H9 (cell line): ENCODE data around the gene CFAP298. TPM values are rescaled to one million over a fixed set of nuclear protein-coding genes. Genes with fewer than 3 reads are reported as not detected.
A peak's percentile ranks its signal among the peaks of the same experiment; 100 is the strongest.

Experiments
- DNase-seq: peaks from one replicate; pipeline ENCODE4 v3.0.0-alpha.2; 2017
- H2AFZ ChIP-seq: one replicate; pipeline ENCODE4 v1.6.1; 2013; ENCODE audit warnings: mild to moderate bottlenecking, low read length, control low read depth, moderate library complexity
- H2AK5ac ChIP-seq: 2 replicates; pipeline ENCODE4 v1.6.1; 2013; ENCODE audit warnings: low read length, control low read depth, mixed read lengths; ENCODE audit not compliant: insufficient read length
- H2BK120ac ChIP-seq: one replicate; pipeline ENCODE4 v1.6.1; 2013; ENCODE audit warnings: low read depth, mild to moderate bottlenecking, low read length, control low read depth, inconsistent platforms; ENCODE audit not compliant: poor library complexity, severe bottlenecking
- H2BK12ac ChIP-seq: 2 replicates; pipeline ENCODE4 v1.6.1; 2013; ENCODE audit warnings: low read length, control low read depth, mixed read lengths, low read depth; ENCODE audit not compliant: insufficient read length
- H2BK15ac ChIP-seq: 2 replicates; pipeline ENCODE4 v1.6.1; 2013; ENCODE audit warnings: low read depth, low read length, control low read depth
- H2BK20ac ChIP-seq: one replicate; pipeline ENCODE4 v1.6.1; 2013; ENCODE audit warnings: low read depth, mild to moderate bottlenecking, low read length, control low read depth, inconsistent platforms; ENCODE audit not compliant: poor library complexity, severe bottlenecking
- H2BK5ac ChIP-seq: 2 replicates; pipeline ENCODE4 v1.6.1; 2013; ENCODE audit warnings: low read length, control low read depth, mixed read lengths; ENCODE audit not compliant: insufficient read length
- H3K14ac ChIP-seq: 2 replicates; pipeline ENCODE4 v1.6.1; 2013; ENCODE audit warnings: low read length, control low read depth; ENCODE audit not compliant: insufficient read depth
- H3K18ac ChIP-seq: 2 replicates; pipeline ENCODE4 v1.6.1; 2013; ENCODE audit warnings: low read depth, mild to moderate bottlenecking, mixed read lengths, low read length, control low read depth; ENCODE audit not compliant: insufficient read length
- H3K23ac ChIP-seq: 2 replicates; pipeline ENCODE4 v1.6.1; 2013; ENCODE audit warnings: low read length, control low read depth, mixed read lengths, low read depth; ENCODE audit not compliant: insufficient read length
- H3K23me2 ChIP-seq: 2 replicates; pipeline ENCODE4 v1.6.1; 2013; ENCODE audit warnings: low read depth, mild to moderate bottlenecking, mixed read lengths, low read length, control low read depth; ENCODE audit not compliant: insufficient read length, poor library complexity, severe bottlenecking
- H3K27ac ChIP-seq: 2 replicates; pipeline ENCODE4 v1.5.1; 2013; ENCODE audit warnings: low read length, control low read depth, mixed read lengths, low read depth; ENCODE audit not compliant: insufficient read length
- H3K27me3 ChIP-seq: 2 replicates; pipeline ENCODE4 v1.6.1; 2013; ENCODE audit warnings: low read length, control low read depth, inconsistent platforms; ENCODE audit not compliant: insufficient read depth
- H3K4ac ChIP-seq: 2 replicates; pipeline ENCODE4 v1.6.1; 2013; ENCODE audit warnings: low read depth, mild to moderate bottlenecking, control low read depth, inconsistent platforms, low read length, moderate library complexity
- H3K4me1 ChIP-seq: 2 replicates; pipeline ENCODE4 v1.6.1; 2013; ENCODE audit warnings: low read length, control low read depth, inconsistent platforms; ENCODE audit not compliant: insufficient read depth
- H3K4me2 ChIP-seq: 2 replicates; pipeline ENCODE4 v1.6.1; 2013; ENCODE audit warnings: low read length, control low read depth, mixed read lengths; ENCODE audit not compliant: insufficient read length, insufficient read depth
- H3K56ac ChIP-seq: 2 replicates; pipeline ENCODE4 v1.6.1; 2013; ENCODE audit warnings: low read depth, mild to moderate bottlenecking, mixed read lengths, low read length, control low read depth; ENCODE audit not compliant: insufficient read length
- H3K79me1 ChIP-seq: 2 replicates; pipeline ENCODE4 v1.6.1; 2013; ENCODE audit warnings: low read depth, mild to moderate bottlenecking, moderate library complexity, low read length, control low read depth, inconsistent platforms; ENCODE audit not compliant: insufficient read depth, poor library complexity, severe bottlenecking
- H3K79me2 ChIP-seq: 2 replicates; pipeline ENCODE4 v1.6.1; 2013; ENCODE audit warnings: low read length, control low read depth, inconsistent platforms; ENCODE audit not compliant: insufficient read depth
- H3K9ac ChIP-seq: 2 replicates; pipeline ENCODE4 v1.6.1; 2013; ENCODE audit warnings: low read length, control low read depth, mixed read lengths; ENCODE audit not compliant: insufficient read length; ENCODE audit errors: extremely low read depth
- H3K9me3 ChIP-seq: one replicate; pipeline ENCODE4 v1.6.1; 2013; ENCODE audit warnings: low read depth, low read length, inconsistent platforms; ENCODE audit not compliant: control insufficient read depth
- H3T11ph ChIP-seq: one replicate; pipeline ENCODE4 v1.6.1; 2013; ENCODE audit warnings: mild to moderate bottlenecking, low read length, control low read depth, inconsistent platforms
- H4K20me1 ChIP-seq: one replicate; pipeline ENCODE4 v1.6.1; 2013; ENCODE audit not compliant: control insufficient read depth, insufficient read length, insufficient read depth
- H4K5ac ChIP-seq: 2 replicates; pipeline ENCODE4 v1.6.1; 2013; ENCODE audit warnings: low read depth, mild to moderate bottlenecking, mixed read lengths, low read length, control low read depth; ENCODE audit not compliant: insufficient read length
- H4K8ac ChIP-seq: replicated peaks from 2 replicates; pipeline ENCODE4 v1.6.1; 2013; ENCODE audit warnings: low read length, control low read depth, mixed read lengths, low read depth; ENCODE audit not compliant: insufficient read length
- H4K91ac ChIP-seq: 2 replicates; pipeline ENCODE4 v1.6.1; 2013; ENCODE audit warnings: low read depth, mild to moderate bottlenecking, moderate library complexity, mixed read lengths, low read length, control low read depth; ENCODE audit not compliant: insufficient read length
- H3K27ac Mint-ChIP-seq, 3 experiments: 2 replicates in 2 of 3; 3 replicates in 1 of 3; pipeline ENCODE4 v1.8.0; 2020 to 2021; ENCODE audit warnings: mixed read lengths in 3 of 3, mild to moderate bottlenecking in 1 of 3, moderate library complexity in 1 of 3
- H3K27me3 Mint-ChIP-seq: 2 replicates; pipeline ENCODE4 v1.8.0; 2021; ENCODE audit warnings: low read depth, mild to moderate bottlenecking, moderate library complexity, mixed read lengths
- H3K36me3 Mint-ChIP-seq, 3 experiments: 2 replicates in 2 of 3; 3 replicates in 1 of 3; pipeline ENCODE4 v1.8.0; 2020 to 2021; ENCODE audit warnings: low read depth in 3 of 3, mixed read lengths in 3 of 3; ENCODE audit not compliant: insufficient read depth in 1 of 3
- H3K4me1 Mint-ChIP-seq, 2 experiments: 2 replicates each; pipeline ENCODE4 v1.8.0; 2020; ENCODE audit warnings: mixed read lengths in 2 of 2
- H3K4me3 Mint-ChIP-seq, 2 experiments: 2 replicates in 1 of 2; 3 replicates in 1 of 2; pipeline ENCODE4 v1.8.0; 2020 to 2021; ENCODE audit warnings: mild to moderate bottlenecking in 2 of 2, mixed read lengths in 2 of 2, moderate library complexity in 1 of 2
- H3K9me3 Mint-ChIP-seq, 2 experiments: 2 replicates in 1 of 2; 3 replicates in 1 of 2; pipeline ENCODE4 v1.8.0; 2020; ENCODE audit warnings: mild to moderate bottlenecking in 2 of 2, mixed read lengths in 2 of 2, moderate library complexity in 1 of 2
- CTCF ChIP-seq: fragments of 200-600 bp; sonication (generic); conservative IDR thresholded peaks from 3 replicates; pipeline ENCODE4 v1.8.0; 2021; ENCODE audit warnings: antibody characterized with exemption, mild to moderate bottlenecking
- WGBS: extraction: QIAGEN DNeasy Blood & Tissue Kit; methylation state at CpG from one replicate; pipeline ENCODE4 v1.1.7; 2013; ENCODE audit warnings: missing lambda C conversion rate, low lambda C conversion rate, mixed read lengths; ENCODE audit not compliant: insufficient read length; ENCODE audit errors: extremely low coverage; 5-methylcytosine and 5-hydroxymethylcytosine counted together
- total RNA-seq: library from RNA; stranded (reverse); gene quantifications from 2 replicates; pipeline ENCODE4 v1.2.1, GENCODE V29; 2021

CFAP298 gene
- total RNA-seq, 1 experiment from 2014 or later, result 81.8 TPM

- H3K9me3 Mint-ChIP-seq, result no peaks in the 10 kb centered on the region
- H3K4me3 Mint-ChIP-seq, result peak overlapping the region; percentile 21 to 49; a peak in 3 of 5 replicates
Measured at GRCh38 chr21:32602099-32602498, 10.1 kb downstream of the CFAP298 start.

More at GRCh38 chr21:32602099-32602498, 10.1 kb downstream of the CFAP298 start:
- no peak overlapping the region for H3K23ac ChIP-seq
- WGBS, result no CpG with 5 or more reads among the region's 6 CpGs
- H3K4me1 ChIP-seq, result peaks cover 25% of the 10 kb centered on the region
- H3K27ac ChIP-seq, result no peak overlapping the region
- H4K5ac ChIP-seq, result no peak overlapping the region
- no peaks in the 10 kb centered on the region for H3K9me3 ChIP-seq
- H3K9ac ChIP-seq, result no peak overlapping the region
- H2BK15ac ChIP-seq, result no peak overlapping the region
- DNase-seq, result no peak
- no peak overlapping the region for H3K4me2 ChIP-seq
- no peak overlapping the region for H2BK5ac ChIP-seq
- no peak overlapping the region for H2BK12ac ChIP-seq
- no peak overlapping the region for H2AK5ac ChIP-seq
- no peaks in the 10 kb centered on the region for H3K79me1 ChIP-seq
- no peak overlapping the region for H2AFZ ChIP-seq
- no peak overlapping the region for H2BK120ac ChIP-seq
- peaks cover 56 to 79% (median 67%) of the 10 kb centered on the region in 3 experiments for H3K36me3 Mint-ChIP-seq
- no peak overlapping the region for H4K91ac ChIP-seq
- H2BK20ac ChIP-seq, result no peak overlapping the region
- H4K8ac ChIP-seq, result no peak overlapping the region
- no peak overlapping the region for H3K4ac ChIP-seq
- no peak overlapping the region for H3K18ac ChIP-seq
- no peaks in the 10 kb centered on the region for H4K20me1 ChIP-seq
- H3T11ph ChIP-seq, result no peak overlapping the region
- H3K4me1 Mint-ChIP-seq, result peaks cover 58 to 63% of the 10 kb centered on the region in 2 experiments
- no peak overlapping the region for H3K56ac ChIP-seq
- no peaks in the 10 kb centered on the region for H3K23me2 ChIP-seq
- TF ChIP-seq CTCF, result no peak
- no peaks in the 10 kb centered on the region for H3K27me3 ChIP-seq
- H3K27ac Mint-ChIP-seq, result peak overlapping the region in 2 of 3 experiments; percentile 59 to 77; a peak in 2 of 7 replicates
- no peaks in the 10 kb centered on the region; the same call in 1 of the 2 replicates for H3K27me3 Mint-ChIP-seq
- no peak overlapping the region for H3K14ac ChIP-seq
- no peaks in the 10 kb centered on the region for H3K79me2 ChIP-seq
